ENCODE data around the gene FEM1A. TPM values are rescaled to one million over a fixed set of nuclear protein-coding genes. Genes with fewer than 3 reads are reported as not detected.
A peak's percentile ranks its signal among the peaks of the same experiment; 100 is the strongest.

Gene FEM1A
- total and polyA plus RNA-seq, 2 of the 13 experiments (the other 11 are each of a cell fraction or from before 2014, with no cell fraction given) = 3.2 to 10.8 TPM

- TF ChIP-seq ZNF512 (CRISPR knock-in tag; IDR thresholded peaks at IDR 0.05) (peak; percentile 89), SNAPC4 (CRISPR knock-in tag; IDR thresholded peaks at IDR 0.05) (peak; percentile 99), ELK4 (CRISPR knock-in tag; IDR thresholded peaks at IDR 0.05; ENCODE audit: borderline replicate concordance) (peak; percentile 100; the same call in 1 of the 2 replicates), ZNF652 (CRISPR knock-in tag; IDR thresholded peaks at IDR 0.05; ENCODE audit: borderline replicate concordance, low read depth) (peak; percentile 87), ZEB1 (IDR thresholded peaks at IDR 0.05; ENCODE audit: insufficient replicate concordance, low read depth) (peak; percentile 76), FOXK1 (CRISPR knock-in tag; IDR thresholded peaks at IDR 0.05; ENCODE audit: borderline replicate concordance, low read depth) (peak; percentile 100), ZBTB43 (CRISPR knock-in tag; conservative IDR thresholded peaks at IDR 0.05) (peak; percentile 100), CREB3 (CRISPR knock-in tag; IDR thresholded peaks at IDR 0.05) (peak; percentile 100), RXRB (CRISPR knock-in tag; IDR thresholded peaks at IDR 0.05; ENCODE audit: borderline replicate concordance) (peak; percentile 100), ZNF20 (CRISPR knock-in tag; IDR thresholded peaks at IDR 0.05) (peak; percentile 100), PRMT3 (CRISPR knock-in tag; IDR thresholded peaks at IDR 0.05; ENCODE audit: borderline replicate concordance, low read depth) (peak; percentile 100), ARID5B (CRISPR knock-in tag; IDR thresholded peaks at IDR 0.05) (peak; percentile 99), ZNF335 (CRISPR knock-in tag; IDR thresholded peaks at IDR 0.05) (peak; percentile 99)
These were observed 22.4 kb upstream of the FEM1A start (continued) for GRCh38 chr19:4768934-4769777.
